Measurements from ENCODE around the gene CCDC88C.
"Not testable (repeated sequence)": the region's sequence is repeated elsewhere in the genome, so short reads cannot be mapped to it uniquely, and the experiment has no call there.

The CCDC88C gene

GRCh38 chr14:91284146-91284790, 133.4 kb downstream of the CCDC88C start:
- DNase-seq: no peak

GRCh38 chr14:91283666-91284065, 134.0 kb downstream of the CCDC88C start:
- no peak for DNase-seq

- no peak for DNase-seq
Measured at GRCh38 chr14:91282954-91283645, 134.5 kb downstream of the CCDC88C start.

- DNase-seq: no peak
Measured at GRCh38 chr14:91281346-91281745, 136.3 kb downstream of the CCDC88C start.

- DNase-seq: no peak
Measured at GRCh38 chr14:91280129-91280528, 137.5 kb downstream of the CCDC88C start.

- DNase-seq: no peak
Measured at GRCh38 chr14:91279354-91279753, 138.3 kb downstream of the CCDC88C start.

GRCh38 chr14:91278383-91278715, 139.3 kb downstream of the CCDC88C start:
- DNase-seq: no peak

GRCh38 chr14:91277546-91278382, 139.9 kb downstream of the CCDC88C start:
- no peak for DNase-seq

GRCh38 chr14:91274796-91275195, 142.8 kb downstream of the CCDC88C start:
- DNase-seq: no peak

- no peak for DNase-seq
Measured at GRCh38 chr14:91273885-91274273, 143.7 kb downstream of the CCDC88C start.

- DNase-seq: no peak
Measured at GRCh38 chr14:91273273-91273884, 144.2 kb downstream of the CCDC88C start.

- DNase-seq: no peak
Measured at GRCh38 chr14:91272341-91273272, 145.0 kb downstream of the CCDC88C start.

GRCh38 chr14:91271639-91272038, 146.0 kb downstream of the CCDC88C start:
- no peak for DNase-seq

GRCh38 chr14:91270619-91271018, 147.0 kb downstream of the CCDC88C start:
- no peak for DNase-seq

- DNase-seq: no peak
Measured at GRCh38 chr14:91270188-91270587, 147.4 kb downstream of the CCDC88C start.

GRCh38 chr14:91269076-91269991, 148.3 kb downstream of the CCDC88C start:
- no peak for DNase-seq

- no peak for DNase-seq
Measured at GRCh38 chr14:91267965-91268437, 149.6 kb downstream of the CCDC88C start.

GRCh38 chr14:91266276-91266675, 151.3 kb downstream of the CCDC88C start:
- not testable (repeated sequence) for DNase-seq

GRCh38 chr14:91265404-91265803, 152.2 kb downstream of the CCDC88C start:
- no peak for DNase-seq

- DNase-seq: peak; percentile 33
Measured at GRCh38 chr14:91264151-91265150, 153.2 kb downstream of the CCDC88C start.

Data from CD4-positive, alpha-beta T cell treated with Interleukin-21 for 1 hour (primary cell).